GM23338 (cell line): ENCODE results near the gene GID4.

Source experiments
- CREB1 ChIP-seq: fragments of 250-450 bp; sonication (Bioruptor Pico); IDR thresholded peaks from 2 replicates; pipeline ENCODE4 v1.5.0; 2020; ENCODE audit warnings: low read depth, mild to moderate bottlenecking, moderate library complexity
- EZH2 ChIP-seq: fragments of 200-600 bp; sonication (generic); IDR thresholded peaks from one replicate; pipeline ENCODE4 v1.8.0; 2017; ENCODE audit warnings: antibody characterized with exemption, mild to moderate bottlenecking, low read depth; ENCODE audit not compliant: unreplicated experiment
- EZH2phosphoT487 ChIP-seq: fragments of 200-600 bp; sonication (generic); IDR thresholded peaks from one replicate; pipeline ENCODE4 v1.8.1; 2018; ENCODE audit warnings: antibody characterized with exemption; ENCODE audit not compliant: unreplicated experiment
- JUNB ChIP-seq: IDR thresholded peaks from one replicate; pipeline ENCODE4 v1.6.1; 2016; ENCODE audit warnings: antibody characterized with exemption; ENCODE audit not compliant: unreplicated experiment
- NANOG ChIP-seq: IDR thresholded peaks from 2 replicates; pipeline ENCODE4 v1.6.1; 2016; ENCODE audit warnings: antibody characterized with exemption, borderline replicate concordance
- POLR2AphosphoS5 ChIP-seq: IDR thresholded peaks from 2 replicates; pipeline ENCODE4 v1.6.1; 2016; ENCODE audit warnings: antibody characterized with exemption, low read depth
- ZNF114 ChIP-seq: fragments of 250-450 bp; sonication (Bioruptor Pico); IDR thresholded peaks from 2 replicates; pipeline ENCODE4 v1.5.0; 2020; ENCODE audit warnings: mild to moderate bottlenecking, moderate library complexity
- TF ChIP-seq, protein P1 (sequence below), 2 experiments: fragments of 200-600 bp in 1 of 2; sonication (generic) in 1 of 2; conservative IDR thresholded peaks; 2 replicates each; pipeline versions ENCODE4 v1.5.1 to v1.6.1; 2016 to 2017; ENCODE audit warnings: antibody characterized with exemption in 2 of 2, low read depth in 2 of 2, mild to moderate bottlenecking in 2 of 2, moderate library complexity in 1 of 2
- TF ChIP-seq, protein P2 (sequence below): IDR thresholded peaks from 2 replicates; pipeline ENCODE4 v1.6.1; 2016; ENCODE audit warnings: antibody characterized with exemption
- TF ChIP-seq, protein P3 (sequence below): IDR thresholded peaks from one replicate; pipeline ENCODE4 v1.6.1; 2018; ENCODE audit warnings: antibody characterized with exemption; ENCODE audit not compliant: unreplicated experiment

DNA sequence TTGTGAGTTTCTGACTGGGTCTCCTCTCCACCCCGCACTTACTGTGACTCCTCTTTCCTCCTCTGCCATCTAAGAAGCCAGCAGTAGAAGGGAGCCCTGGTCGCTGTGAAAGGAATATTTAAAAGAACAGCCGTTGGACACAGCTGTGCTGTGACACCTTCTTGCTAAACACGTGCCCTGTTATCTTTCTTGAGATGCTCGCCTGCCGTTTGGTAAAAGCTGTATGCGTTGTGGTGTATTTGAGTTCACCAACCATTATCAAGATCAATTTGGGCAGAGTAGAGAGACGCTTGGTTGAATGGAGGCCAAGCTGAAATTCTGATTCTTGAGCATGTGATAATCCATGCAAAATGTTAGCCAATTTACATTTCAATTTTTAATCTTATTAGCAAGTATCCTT, 3.8 kb downstream of the GID4 start:
- TF ChIP-seq, protein P1, sequence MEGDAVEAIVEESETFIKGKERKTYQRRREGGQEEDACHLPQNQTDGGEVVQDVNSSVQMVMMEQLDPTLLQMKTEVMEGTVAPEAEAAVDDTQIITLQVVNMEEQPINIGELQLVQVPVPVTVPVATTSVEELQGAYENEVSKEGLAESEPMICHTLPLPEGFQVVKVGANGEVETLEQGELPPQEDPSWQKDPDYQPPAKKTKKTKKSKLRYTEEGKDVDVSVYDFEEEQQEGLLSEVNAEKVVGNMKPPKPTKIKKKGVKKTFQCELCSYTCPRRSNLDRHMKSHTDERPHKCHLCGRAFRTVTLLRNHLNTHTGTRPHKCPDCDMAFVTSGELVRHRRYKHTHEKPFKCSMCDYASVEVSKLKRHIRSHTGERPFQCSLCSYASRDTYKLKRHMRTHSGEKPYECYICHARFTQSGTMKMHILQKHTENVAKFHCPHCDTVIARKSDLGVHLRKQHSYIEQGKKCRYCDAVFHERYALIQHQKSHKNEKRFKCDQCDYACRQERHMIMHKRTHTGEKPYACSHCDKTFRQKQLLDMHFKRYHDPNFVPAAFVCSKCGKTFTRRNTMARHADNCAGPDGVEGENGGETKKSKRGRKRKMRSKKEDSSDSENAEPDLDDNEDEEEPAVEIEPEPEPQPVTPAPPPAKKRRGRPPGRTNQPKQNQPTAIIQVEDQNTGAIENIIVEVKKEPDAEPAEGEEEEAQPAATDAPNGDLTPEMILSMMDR (conservative IDR thresholded peaks at IDR 0.05; ENCODE audit: low read depth in 2 of 2), result no peak
- TF ChIP-seq, protein P2, sequence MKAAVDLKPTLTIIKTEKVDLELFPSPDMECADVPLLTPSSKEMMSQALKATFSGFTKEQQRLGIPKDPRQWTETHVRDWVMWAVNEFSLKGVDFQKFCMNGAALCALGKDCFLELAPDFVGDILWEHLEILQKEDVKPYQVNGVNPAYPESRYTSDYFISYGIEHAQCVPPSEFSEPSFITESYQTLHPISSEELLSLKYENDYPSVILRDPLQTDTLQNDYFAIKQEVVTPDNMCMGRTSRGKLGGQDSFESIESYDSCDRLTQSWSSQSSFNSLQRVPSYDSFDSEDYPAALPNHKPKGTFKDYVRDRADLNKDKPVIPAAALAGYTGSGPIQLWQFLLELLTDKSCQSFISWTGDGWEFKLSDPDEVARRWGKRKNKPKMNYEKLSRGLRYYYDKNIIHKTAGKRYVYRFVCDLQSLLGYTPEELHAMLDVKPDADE, result no peak
- no peak for TF ChIP-seq CREB1 (CRISPR knock-in tag)
- TF ChIP-seq EZH2phosphoT487, result no peak
- TF ChIP-seq EZH2, result no peak
- no peak for TF ChIP-seq POLR2AphosphoS5
- TF ChIP-seq ZNF114 (CRISPR knock-in tag), result no peak
- TF ChIP-seq, protein P3, sequence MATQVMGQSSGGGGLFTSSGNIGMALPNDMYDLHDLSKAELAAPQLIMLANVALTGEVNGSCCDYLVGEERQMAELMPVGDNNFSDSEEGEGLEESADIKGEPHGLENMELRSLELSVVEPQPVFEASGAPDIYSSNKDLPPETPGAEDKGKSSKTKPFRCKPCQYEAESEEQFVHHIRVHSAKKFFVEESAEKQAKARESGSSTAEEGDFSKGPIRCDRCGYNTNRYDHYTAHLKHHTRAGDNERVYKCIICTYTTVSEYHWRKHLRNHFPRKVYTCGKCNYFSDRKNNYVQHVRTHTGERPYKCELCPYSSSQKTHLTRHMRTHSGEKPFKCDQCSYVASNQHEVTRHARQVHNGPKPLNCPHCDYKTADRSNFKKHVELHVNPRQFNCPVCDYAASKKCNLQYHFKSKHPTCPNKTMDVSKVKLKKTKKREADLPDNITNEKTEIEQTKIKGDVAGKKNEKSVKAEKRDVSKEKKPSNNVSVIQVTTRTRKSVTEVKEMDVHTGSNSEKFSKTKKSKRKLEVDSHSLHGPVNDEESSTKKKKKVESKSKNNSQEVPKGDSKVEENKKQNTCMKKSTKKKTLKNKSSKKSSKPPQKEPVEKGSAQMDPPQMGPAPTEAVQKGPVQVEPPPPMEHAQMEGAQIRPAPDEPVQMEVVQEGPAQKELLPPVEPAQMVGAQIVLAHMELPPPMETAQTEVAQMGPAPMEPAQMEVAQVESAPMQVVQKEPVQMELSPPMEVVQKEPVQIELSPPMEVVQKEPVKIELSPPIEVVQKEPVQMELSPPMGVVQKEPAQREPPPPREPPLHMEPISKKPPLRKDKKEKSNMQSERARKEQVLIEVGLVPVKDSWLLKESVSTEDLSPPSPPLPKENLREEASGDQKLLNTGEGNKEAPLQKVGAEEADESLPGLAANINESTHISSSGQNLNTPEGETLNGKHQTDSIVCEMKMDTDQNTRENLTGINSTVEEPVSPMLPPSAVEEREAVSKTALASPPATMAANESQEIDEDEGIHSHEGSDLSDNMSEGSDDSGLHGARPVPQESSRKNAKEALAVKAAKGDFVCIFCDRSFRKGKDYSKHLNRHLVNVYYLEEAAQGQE, result no peak
- no peak for TF ChIP-seq JUNB
- no peak for TF ChIP-seq NANOG
